ENCODE data around the gene MRPL39. TPM values are rescaled to one million over a fixed set of nuclear protein-coding genes. Genes with fewer than 3 reads are reported as not detected.
"Not testable (repeated sequence)": the region's sequence is repeated elsewhere in the genome, so short reads cannot be mapped to it uniquely, and the experiment has no call there.

Gene MRPL39
- 32.3 TPM for polyA plus RNA-seq (2013, experiment 1 of 2; ENCODE audit: insufficient read length)
- 22.5 TPM for polyA plus RNA-seq (2013, experiment 2 of 2; ENCODE audit: insufficient read length)

- peak; percentile 90 for DNase-seq
These were observed at the start of gene MRPL39 for GRCh38 chr21:25607151-25608043. Gene MRPL39 (minus strand): TSS chr21:25607481. CDS start chr21:25607475, 6 bp downstream.

GRCh38 chr21:25656412-25656811 is 49.1 kb upstream of the MRPL39 start:
- no peak for DNase-seq

DNA sequence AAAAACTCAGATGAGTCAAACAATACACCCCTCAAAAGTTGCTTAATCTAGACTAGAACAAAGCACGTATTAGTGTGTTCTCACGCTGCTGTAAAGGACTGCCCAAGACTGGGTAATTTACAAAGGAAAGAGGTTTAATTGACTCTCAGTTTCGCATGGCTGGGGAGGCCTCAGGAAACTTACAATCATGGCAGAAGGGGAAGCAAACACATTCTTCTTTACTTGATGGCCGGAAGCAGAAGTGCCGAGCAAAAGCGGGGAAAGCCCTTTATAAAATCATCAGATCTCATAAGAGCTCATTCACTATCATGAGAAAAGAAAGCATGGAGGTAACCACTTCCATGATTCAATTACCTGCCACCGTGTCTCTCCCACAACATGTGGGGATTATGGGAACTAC is 41.9 kb upstream of the MRPL39 start:
- no peak for DNase-seq

DNA sequence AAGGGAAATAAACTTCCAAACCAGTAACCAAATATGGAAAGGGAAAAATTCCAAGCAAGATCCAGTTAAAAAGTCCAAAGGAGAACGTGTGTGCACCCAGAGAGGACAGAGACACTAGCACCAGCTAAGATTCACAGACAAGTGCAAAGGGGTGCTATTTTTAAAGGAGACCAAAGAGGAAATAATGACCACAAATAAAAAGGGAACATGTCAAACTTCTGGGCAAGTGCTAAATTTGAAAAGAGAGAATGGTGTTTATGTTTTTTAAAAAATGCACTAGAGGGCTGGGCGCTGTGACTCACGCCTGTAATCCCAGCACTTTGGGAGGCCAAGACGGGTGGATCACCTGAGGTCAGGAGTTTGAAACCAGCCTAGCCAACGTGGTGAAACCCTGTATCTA is 40.4 kb upstream of the MRPL39 start:
- no peak for DNase-seq

GRCh38 chr21:25646474-25646873 is 39.2 kb upstream of the MRPL39 start:
- DNase-seq: no peak

GRCh38 chr21:25643486-25643885 is 36.2 kb upstream of the MRPL39 start:
- DNase-seq: no peak

DNA sequence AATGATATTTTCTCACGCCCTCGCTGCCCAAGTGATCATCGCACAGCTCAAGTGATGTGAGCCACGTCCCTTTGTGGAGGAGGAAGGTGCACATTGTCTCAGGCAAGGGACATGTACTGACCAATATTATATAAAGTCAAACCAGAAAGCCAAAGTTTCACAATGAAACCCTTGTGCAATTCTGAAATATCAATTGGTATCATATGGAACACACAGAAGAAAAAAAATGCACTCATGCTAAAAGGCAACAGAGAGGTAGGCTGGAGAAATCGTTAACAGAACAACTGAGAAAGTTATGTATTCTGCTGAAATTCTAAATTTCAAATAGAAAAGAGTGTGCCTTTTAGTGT is 33.6 kb upstream of the MRPL39 start:
- no peak for DNase-seq

- DNase-seq: peak; percentile 16
These were observed 33.1 kb upstream of the MRPL39 start for GRCh38 chr21:25640202-25640942.

DNA sequence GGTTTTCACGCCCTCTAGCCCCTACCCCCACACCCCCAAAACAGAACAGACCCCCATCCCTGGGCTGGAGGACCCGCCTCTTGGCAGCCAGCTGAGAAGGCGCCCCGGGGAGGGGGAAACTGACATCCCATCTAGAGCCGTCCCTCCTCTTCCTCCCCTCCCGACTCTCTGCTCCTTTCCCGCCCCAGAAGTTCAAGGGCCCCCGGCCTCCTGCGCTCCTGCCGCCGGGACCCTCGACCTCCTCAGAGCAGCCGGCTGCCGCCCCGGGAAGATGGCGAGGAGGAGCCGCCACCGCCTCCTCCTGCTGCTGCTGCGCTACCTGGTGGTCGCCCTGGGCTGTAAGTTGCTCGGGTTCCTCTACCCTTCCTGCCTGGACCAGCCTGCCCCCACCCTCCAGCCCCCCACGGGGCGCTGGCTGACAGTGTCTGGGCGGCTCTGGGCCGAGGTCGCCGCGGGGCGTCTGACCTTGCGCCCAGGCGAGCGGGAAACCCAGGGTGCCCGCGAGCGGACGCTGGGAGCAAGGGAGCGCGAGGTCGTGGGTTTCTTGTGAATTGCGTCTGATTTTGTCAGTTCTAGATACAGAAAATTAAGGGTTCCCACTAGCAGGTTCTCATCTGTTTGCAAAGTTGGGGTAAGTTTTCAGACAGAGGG is 32.4 kb upstream of the MRPL39 start:
- DNase-seq: peak; percentile 40

- peak; percentile 34 for DNase-seq
These were observed 31.6 kb upstream of the MRPL39 start, which contains the start of gene JAM2 for GRCh38 chr21:25638660-25639550. Gene JAM2 (plus strand): TSS chr21:25639258. CDS start chr21:25639822, 564 bp downstream.

- DNase-seq: peak; percentile 53
These were observed 30.8 kb upstream of the MRPL39 start for GRCh38 chr21:25637851-25638659.

- DNase-seq: peak; percentile 42
These were observed 29.4 kb upstream of the MRPL39 start for GRCh38 chr21:25636727-25637126.

DNA sequence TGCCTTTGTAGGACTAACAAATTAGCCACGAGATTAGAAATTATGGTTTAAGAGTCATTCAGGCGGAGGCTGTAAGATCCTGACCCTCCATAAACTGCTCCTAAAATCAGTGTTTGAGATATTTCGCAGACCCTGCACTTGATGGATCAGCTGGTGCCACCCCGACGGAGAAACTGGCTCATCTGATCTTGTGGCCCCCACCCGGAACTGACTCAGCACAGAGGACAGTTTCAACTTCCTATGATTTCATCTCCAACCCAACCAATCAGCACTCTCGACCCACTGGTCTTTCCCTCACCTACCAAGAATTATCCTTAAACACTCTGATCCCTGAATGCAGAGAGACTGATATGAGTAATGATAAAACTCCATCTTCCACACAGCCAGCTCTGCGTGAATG is 28.0 kb upstream of the MRPL39 start:
- no peak for DNase-seq

DNA sequence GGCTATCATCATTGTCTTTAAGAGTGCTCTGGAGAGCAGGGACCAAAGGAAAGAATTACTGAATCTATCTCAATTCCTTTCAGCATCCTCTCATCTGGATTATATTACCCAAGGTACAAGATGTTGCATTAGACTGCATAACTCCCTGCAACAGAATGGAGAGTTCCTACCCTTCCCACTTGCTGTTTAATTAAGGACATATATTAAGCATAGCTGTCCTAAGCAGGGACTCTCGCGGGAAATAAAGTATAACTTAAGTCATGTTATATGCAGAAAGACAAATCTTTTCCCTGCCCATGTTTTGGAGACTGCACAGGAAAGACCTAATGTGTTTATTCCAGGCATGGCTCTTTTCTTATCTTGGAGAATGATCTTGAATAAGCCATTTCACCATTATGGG is 25.0 kb upstream of the MRPL39 start:
- DNase-seq: no peak

DNA sequence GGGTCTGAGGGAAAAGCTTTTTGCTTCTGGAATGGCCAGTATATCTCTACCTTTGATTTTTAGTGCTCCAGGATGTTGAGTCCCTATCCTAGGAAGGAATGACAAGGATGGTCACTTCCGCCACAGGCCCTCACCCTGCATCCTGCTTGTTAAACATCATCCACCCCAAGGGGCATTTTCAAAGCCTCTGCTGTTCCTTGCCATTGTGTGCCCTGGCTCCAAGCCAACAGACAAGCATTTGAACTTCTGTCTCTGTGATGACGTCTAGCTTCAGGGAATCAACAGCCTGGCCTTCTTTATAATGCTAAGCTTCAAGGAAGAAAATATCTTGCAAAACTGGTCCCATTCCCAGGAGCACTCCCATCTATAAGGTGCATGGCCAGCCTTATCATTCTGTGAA is 19.5 kb upstream of the MRPL39 start:
- no peak for DNase-seq

DNA sequence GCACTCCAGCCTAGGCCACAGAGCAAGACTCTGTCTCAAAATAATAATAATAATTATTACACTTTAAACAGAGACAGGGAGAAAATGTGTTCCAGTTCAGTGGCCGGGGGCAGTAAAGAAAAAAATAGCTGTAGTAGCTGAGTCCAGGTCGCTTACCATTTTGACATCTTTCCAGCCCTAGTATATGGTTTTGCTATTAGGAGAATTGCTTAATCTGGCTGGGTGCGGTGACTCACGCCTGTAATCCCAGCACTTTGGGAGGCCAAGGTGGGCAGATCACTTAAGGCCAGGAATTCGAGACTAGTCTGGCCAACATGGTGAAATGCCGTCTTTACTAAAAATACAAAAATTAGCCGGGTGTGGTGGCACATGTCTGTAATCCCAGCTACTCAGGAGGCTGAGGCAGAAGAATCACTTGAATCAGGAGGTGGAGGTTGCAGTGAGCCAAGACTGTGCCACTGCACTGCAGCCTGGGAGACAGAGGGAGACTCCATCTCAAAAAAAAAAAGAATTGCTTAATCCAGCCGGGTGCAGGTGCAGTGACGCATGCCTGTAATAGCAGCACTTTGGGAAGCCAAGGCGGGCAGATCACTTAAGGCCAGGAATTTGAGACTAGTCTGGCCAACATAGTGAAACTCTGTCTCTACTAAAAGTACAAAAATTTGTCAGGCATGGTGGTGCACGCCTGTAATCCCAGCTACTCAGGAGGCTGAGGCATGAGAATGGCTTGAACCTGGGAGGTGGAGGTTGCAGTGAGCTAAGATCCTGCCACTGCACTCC is 18.7 kb upstream of the MRPL39 start:
- DNase-seq: not testable (repeated sequence)

- no peak for DNase-seq
These were observed 17.8 kb upstream of the MRPL39 start for GRCh38 chr21:25625036-25625435.

- DNase-seq: no peak
These were observed 17.2 kb upstream of the MRPL39 start for GRCh38 chr21:25624511-25624910.

GRCh38 chr21:25619198-25619597 is 11.9 kb upstream of the MRPL39 start:
- no peak for DNase-seq

DNA sequence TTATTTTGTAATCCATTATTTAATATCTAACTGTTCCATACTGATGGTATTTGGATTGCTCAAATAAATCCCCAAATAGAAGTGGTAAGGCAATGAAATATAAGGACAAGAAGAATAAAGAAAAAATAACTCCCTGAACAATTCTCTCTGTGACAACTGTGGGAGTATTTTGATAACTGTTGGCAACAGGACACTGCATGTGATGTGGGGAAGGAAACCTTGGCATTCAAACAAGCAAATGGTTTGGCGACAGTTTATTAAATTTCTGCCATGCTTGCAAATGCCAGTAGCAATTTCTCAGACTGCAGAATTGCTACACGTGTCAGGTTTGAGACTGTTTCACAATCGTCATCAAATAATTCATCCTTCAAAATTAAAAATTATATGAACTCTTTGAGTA is 8.6 kb upstream of the MRPL39 start:
- DNase-seq: no peak

Data from fibroblast of skin of back (primary cell).